Skin of body (tissue), 2 donors: ENCODE results near the gene SHROOM1. TPM values are rescaled to one million over a fixed set of nuclear protein-coding genes. Genes with fewer than 3 reads are reported as not detected.

Experiments used
- DNase-seq: peaks from one replicate; lab custom pipeline; 2025; lab: John Stamatoyannopoulos, UW
- total RNA-seq: library from RNA; depleted of rRNA; stranded (reverse); fragments of >200 nt; gene quantifications from one replicate; pipeline ENCODE4 v1.2.3, GENCODE V29; 2014

SHROOM1 gene
- total RNA-seq, 1 donor from 2014 or later, result 1.2 TPM

DNA sequence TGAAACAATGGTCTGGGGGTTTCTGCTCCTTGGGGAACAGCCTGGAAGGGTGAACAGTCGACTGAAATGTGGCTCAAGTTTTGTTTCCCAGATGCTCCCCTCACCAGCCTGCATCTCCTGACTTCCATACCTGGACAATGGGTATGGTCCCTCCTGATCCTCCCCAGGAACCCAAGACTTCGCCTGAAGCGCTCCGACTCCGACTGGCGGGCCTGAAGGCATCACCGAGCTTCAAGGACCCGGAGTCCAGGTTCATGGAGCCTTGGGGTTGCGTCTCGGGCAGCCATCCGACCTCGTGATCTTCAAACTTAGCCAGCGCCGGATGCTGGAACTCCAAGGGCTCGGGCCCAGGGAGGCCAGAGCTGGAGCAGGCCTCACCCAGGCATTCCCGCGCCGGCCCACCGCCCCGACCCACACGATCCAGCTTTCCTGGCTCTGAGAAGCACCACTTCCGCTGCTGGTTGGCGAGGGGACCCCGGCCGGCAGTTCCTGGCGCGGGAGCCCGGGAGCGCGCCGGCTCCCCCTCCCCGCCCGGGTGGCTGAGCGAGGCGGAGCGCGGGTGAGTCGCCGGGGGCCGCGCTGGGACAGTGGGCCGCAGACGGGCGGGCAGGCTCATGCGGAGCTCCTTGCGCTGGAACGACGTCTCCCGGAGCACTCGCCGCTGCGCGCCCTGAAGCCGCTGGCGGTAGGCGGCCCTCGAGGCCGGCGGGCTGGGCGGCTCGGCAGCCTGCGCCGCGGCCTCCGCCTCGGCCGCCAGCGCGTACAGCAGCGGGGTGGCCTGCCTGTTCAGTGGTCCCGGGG lies 5.2 kb downstream of the SHROOM1 start:
- DNase-seq, result no peak

DNA sequence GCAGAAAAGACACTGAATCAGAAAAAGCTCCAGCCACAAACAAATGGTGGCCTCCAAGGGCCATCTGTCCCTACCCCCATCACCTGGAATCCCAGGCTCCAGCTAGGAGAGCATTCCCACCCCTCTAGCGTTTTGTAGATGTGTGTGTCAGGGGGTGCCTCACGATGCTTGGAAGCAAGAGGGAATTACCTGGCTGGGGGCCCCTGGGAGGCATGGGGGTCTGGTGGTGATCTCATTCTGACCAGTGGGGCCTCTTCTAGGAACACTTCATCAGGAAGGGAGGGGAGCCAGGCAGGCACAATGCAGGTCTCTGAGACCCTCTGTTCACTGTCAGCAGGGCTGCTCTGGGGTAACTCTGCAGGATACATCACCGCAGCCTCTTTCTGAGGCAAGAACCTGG lies 6.0 kb downstream of the SHROOM1 start:
- DNase-seq, result no peak

DNA sequence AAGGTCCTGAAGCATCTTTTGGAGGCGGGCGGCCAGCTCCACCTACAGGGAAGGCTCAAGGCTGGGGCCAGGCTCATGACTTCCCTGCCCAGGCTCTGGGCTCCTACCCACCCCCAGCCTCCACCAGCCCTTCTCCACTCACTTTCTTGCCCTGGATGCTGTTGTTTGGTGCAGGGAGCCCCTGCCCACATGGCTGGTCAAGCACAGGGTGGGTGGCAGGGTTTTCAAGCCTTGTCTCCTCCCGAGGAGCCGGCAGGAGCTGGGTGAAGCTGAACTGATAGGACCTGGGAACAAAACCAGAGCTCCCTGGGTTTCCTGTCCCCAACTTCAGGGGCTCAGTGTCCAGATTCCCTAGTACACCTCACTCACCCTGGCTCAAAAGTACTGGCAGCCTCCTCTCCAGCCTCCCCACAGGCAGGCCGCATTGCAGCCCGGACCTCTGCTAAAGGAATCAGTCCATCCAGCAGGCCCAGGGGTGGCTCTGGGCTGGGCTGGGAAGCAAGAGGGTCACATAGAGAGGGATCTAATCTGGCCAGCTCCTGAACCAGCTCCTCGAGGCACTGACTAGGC lies 6.9 kb downstream of the SHROOM1 start:
- no peak for DNase-seq

DNA sequence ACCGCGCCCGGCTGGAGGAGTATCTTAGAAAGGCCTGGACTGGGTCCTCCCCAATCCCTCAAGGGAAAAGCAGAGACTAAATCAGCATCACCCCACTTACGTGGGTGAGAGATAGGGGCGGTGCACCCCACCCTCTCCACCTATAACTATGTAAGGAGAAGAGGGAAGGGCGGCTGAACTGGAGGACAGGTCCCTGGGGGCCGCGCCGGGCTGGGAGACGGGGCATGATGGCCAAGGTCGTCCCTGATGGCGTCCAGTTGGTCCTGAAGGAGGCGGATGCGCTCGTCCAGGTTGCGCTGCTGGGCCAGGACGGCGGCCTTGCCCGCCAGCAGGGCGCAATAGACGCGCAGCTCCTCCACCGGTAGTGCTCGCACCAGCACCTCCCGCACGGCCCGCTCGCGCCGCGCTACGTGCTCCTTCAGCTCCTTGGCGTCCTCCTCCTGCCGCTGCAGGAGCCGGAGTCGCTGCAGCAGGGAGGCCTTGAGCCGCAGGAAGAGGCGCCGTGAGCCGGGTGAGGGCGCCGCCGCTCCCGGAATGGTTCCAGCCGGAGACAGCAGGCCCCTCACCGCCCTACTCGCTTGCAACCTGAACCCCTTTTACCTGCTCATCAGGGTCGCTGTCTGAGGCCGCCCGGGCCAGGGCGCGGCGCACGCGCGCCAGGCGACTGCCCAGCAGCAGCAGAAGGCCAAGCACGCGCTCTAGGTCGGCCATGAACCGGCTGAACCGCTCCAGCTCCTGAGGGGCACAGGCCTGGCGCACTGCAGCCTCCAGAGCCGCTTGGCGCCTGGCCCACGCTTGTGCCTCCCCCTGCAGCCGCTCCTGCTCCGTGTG lies 7.6 kb downstream of the SHROOM1 start:
- DNase-seq, result no peak

DNA sequence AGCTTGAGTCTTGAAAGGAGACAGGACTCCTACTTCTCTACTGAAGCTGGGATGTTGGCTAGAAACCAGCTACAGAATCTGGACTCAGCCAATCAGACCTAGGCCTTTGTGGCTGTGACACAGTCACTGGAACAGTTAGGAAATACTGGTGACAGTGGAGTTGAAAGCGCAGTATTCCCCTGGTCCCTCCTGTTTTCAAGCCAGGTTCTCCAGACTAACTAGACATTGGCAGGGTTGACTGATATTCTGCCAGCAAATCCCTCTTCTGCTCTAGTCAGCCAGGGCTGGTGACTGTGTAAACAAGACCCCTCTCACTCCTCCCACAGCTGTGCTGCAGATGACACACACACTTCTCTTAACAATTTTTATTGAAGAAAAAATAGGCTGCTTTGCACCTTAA lies 8.7 kb downstream of the SHROOM1 start:
- DNase-seq, result peak; percentile 46

DNA sequence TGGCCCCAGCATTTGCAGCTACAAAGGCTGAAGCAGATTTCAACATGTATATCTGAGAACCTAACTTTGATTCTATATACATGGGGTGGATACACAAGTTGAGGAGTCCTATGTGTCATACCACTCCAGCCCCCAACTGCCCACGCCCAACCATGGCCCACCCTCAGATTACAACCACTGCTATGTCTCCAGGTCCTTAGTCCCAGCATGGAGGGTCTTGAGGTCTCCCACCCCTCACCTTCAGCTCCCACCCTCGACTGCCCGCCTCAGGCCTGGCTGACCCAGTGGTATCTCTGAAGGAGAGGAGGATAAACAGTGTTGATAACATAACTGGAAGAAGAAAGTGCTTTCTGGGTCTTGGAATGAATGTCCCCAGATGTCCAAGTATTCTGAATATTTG lies 9.1 kb downstream of the SHROOM1 start:
- DNase-seq, result no peak

DNA sequence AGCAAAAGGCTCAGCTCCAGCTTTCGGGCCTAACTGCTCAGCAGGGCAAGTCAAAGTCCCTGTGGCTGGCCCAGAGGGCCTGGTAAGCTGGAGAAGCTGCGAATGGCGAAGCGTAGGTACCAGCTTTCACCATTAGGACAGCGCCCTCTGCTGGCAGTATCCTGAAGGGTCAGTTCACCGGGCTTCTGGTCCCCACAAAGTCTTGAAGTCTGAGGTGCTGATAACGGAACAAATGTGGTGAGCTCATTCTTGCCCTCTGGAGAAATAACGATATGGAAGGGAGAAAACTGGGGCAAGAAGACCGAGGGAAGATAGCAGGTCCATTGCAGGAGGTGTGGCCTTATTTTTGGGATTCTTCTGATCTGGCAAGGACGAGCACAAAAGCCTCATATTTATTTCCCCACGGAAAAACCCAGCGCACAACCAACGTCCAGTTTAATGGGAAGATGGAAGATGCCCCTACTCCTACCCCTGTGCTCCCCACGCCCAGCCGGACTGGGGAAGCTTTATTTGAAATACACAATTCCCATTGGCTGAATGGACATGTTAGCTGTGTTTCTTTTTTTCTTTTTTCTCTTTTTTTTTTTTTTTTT lies 10.2 kb downstream of the SHROOM1 start:
- DNase-seq, result peak; percentile 65

DNA sequence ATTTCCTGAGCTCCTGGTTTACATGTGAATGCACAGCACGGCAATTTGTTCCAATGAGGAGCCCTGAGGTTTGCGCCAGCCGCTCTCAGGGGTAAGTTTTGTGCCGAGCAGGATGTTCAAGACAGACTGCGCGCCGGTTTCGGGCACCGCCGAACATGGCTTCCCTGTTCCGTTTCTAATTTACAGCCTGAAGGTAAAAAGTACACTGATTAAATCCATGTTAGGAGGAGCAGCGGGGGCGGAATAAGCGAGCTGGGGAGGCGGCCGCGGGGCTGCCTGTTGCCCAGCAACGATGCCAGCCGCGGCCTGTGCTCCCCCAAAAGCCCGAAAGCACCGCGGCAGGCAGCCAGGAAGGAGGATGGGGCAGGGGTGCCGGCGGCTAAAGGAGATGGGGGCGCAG lies 11.0 kb downstream of the SHROOM1 start:
- no peak for DNase-seq

DNA sequence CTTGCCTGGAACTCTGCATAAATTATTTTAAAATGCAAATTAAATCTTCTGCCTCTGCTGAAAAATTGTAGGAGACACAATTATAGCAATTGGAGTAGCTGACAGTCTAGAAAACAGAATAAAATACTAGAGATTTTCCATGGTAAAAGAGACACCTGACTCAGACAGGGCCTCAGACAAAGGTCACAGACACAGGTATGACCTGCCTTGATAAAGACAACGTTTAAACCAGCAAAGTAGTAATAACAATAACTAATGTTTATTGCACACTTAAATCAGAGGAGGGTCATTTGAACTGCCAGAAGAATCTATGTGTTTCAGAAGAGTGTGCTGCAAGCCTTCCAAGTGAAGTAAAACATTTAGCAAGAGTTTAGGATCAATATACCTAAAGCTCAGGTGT lies 13.4 kb downstream of the SHROOM1 start:
- DNase-seq, result no peak

DNA sequence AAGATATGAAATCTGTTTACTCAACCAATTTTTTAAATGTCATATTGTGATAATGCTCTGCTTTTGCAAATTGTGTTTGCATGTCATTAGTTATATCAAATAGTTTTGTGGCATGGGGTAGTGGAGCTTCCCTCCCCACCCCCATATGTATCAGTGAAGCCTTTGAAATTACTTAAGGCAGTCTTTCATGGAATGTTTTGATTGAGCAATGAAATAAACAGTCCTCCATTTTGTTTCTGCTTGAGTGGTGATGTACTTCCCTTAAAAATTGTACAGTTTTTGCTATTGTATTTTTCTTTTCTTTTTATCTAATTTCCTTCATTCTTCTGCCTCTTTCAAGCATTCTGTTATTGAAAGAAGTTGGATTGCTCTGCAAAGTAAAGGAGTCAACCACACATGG lies 13.9 kb downstream of the SHROOM1 start:
- DNase-seq, result no peak

DNA sequence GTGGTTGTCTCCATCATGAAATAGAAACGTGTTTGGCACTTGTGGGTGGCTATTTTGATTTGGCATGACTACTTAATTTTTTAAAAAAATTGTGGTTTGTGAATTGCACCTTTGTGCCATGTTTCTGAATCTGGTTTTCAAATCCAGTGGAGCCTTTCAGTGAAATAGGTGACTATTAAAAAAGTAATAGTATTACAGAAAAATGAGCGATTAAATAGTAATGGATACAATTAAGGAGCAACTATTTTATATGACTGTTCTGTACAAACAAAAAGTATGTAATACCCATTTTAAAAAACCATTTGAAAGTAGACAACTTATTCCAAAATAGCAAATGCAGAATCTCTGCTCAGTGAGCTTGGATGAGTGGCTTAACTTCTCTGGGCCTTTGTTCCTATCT lies 14.4 kb downstream of the SHROOM1 start:
- DNase-seq, result no peak

DNA sequence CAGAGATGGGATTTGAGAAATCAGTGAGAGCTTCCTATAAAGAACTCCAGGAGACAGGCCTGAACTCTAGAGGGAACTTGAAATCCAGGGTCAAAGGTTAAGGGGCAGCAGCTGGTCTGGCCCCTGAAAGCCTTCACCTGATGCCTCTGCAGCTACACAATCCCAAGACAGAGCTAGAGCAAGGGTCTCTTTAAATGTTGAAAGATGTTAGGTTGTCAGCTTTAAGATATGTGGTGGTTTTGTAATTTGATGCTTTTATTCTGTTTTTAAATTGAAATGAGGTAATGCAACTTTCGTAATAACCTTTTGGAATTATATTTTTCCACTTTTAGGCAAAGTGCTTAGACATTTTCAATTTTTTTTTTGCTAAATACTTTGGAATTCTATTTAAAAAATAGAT lies 15.0 kb downstream of the SHROOM1 start:
- no peak for DNase-seq

DNA sequence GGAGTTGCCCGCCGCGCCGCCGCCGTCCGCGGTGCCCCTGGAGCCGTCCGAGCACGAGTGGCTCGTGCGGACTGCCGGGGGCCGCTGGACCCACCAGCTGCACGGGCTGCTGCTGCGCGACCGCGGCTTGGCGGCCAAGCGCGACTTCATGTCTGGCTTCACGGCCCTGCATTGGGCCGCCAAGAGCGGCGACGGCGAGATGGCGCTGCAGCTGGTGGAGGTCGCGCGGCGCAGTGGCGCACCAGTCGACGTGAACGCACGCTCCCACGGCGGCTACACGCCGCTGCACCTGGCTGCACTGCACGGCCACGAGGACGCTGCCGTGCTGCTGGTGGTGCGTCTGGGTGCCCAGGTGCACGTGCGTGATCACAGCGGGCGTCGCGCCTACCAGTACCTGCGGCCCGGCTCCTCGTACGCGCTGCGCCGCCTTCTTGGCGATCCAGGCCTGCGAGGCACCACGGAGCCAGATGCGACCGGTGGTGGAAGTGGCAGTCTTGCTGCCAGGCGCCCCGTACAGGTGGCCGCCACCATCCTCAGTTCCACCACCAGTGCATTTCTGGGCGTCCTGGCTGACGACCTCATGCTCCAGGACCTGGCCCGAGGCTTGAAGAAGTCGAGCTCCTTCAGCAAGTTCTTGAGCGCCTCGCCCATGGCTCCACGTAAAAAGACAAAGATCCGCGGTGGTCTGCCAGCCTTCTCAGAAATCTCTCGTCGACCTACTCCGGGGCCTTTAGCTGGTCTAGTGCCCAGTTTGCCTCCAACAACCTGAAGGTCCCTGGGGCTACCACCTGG lies 15.7 kb downstream of the SHROOM1 start:
- DNase-seq, result no peak

DNA sequence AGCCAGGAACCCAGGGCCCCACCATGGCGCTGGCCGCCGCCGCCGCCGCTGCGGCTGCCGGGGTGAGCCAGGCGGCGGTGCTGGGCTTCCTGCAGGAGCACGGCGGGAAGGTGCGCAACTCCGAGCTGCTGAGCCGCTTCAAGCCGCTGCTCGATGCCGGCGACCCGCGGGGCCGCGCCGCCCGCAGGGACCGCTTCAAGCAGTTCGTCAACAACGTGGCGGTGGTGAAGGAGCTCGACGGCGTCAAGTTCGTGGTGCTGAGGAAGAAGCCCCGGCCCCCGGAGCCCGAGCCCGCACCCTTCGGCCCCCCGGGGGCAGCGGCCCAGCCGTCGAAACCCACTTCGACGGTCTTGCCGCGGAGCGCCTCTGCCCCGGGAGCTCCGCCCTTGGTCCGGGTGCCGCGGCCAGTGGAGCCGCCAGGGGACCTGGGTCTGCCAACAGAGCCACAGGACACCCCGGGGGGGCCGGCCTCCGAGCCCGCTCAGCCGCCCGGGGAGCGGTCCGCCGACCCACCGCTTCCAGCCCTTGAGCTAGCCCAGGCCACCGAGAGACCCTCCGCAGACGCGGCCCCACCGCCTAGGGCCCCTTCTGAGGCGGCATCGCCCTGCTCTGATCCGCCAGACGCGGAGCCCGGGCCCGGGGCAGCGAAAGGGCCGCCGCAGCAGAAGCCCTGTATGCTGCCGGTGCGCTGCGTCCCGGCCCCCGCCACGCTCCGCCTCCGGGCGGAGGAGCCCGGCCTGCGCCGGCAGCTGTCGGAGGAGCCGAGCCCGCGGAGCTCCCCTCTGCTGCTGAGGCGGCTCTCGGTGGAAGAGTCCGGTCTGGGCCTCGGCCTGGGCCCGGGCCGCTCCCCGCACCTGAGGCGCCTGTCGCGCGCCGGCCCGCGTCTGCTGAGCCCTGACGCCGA lies 16.6 kb downstream of the SHROOM1 start:
- DNase-seq, result no peak

DNA sequence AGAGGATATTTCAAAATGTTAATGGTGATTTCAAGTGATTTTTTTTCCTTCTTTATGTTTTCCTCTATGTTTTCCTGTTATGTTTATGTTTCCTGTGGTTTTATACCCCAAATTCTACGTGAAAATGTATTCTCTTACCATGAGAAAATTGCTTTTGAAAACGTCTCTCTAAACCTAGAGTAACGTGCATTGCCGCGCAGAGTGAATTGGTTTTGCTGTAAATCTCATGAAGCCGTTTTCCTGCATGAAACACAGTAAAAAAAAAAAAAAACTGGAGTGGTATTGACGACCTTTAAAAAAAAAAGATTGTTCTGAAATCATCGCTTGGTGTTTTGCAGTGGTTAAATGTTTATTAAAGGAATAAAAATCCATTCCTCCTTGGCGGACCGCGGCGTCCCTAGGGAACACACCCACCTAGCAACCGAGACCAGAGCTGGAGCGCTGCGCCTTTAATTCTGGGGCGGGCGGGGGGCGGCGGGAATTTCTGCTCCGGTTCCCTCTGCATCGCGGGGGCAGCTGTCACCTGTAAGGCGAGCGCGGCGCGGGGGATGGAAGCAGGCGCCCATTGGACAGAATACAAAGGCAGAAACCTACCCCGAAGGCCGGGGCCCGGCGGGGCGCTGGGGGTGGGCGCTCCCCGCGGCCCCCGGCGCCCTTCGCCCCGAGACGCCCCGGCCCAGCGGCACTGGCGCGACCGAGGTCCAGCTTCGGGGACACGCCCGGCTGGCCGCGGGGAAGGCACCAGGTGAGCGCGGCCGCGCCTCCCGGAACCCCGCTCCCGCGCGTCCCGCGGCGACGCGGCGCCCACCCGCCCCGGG lies 17.5 kb downstream of the SHROOM1 start, which contains the start of gene SOWAHA:
Gene SOWAHA, plus strand, starts transcription at position 522 of the 818 bp plus-strand sequence. CDS start 320 bp downstream, outside the sequence.
- DNase-seq, result no peak

DNA sequence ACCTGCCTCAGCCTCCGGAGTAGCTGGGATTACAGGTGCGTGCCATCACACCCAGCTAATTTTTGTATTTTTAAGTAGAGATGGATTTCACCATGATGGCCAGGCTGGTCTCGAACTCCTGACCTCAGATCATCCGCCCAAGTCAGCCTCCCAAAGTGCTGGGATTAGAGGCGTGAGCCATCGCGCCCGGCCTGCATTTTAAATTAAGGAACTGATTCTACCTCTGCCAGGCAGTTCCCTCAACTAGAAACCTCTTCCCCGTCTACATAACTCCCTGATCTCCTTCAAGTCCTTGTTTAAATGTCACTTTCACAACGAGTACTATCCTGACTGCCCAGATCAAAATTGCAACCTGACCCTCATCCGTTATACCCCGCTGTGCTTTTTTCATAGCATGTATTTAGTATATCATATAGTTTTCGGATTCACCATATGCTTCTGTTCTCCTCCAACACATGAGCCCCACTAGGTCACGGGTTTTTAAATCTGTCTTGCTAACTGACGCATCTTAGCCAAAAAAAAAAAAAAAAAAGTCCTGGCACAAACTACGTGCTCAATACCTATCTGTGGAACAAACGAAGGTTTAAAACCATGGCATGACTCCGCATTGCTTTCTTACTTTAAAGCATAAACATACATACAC lies 18.2 kb downstream of the SHROOM1 start:
- DNase-seq, result no peak

DNA sequence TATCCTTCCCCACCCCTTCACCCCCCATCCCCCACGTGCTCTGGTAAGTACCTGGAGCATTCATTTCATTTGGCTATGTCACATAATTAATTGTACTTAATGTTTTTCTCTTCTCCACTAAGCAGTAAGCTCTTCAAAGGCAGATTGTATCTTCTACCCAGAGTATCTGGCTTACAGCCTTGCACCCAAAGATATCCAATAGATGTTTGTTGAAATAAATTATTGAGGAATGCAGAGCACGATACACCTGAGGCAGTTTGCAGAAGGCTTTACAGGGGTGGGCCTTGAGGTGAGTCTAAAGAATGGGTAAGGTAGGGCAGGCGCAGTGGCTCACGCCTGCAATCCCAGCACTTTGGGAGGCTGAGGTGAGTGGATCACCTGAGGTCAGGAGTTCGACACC lies 19.8 kb downstream of the SHROOM1 start:
- DNase-seq, result no peak

DNA sequence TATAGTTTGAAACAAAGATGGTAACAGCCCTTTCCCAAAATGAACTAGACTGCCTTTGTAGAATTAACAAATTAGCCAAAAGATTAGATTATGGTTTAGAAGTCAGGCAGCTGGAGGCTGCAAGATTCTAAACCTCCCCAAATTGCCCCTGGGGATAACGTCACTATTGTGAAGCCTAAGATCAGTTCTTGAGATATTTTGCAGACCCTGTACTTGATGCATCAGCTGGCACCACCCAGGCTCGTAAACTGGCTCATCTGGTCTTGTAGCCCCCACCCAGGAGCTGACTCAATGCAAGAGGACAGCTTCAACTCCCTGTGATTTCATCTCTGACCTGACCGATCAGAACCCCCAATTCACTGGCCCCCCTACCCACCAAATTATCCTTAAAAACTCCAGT lies 21.6 kb downstream of the SHROOM1 start:
- DNase-seq, result no peak

DNA sequence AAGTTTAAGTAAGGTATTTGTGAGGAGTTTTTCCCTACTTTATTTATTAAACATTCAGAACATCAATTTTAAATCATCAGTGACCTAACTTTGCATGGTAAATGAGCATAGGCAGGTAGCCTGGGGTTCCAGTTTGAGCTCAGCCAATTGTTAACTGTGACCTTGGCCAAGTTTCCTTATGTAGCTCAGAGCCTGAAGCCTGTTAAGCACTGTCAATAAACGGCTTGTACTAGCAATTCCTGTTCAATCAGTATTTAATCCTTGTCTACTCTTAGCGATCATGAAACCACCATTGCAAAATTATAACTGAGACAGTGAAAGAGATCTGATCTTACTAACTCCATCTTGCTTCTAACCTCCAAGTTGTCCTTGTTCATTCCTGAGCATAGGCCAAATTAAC lies 22.0 kb downstream of the SHROOM1 start:
- DNase-seq, result no peak
